B cell (primary cell): Measurements from ENCODE around the gene DNAH6. TPM values are rescaled to one million over a fixed set of nuclear protein-coding genes. Genes with fewer than 3 reads are reported as not detected.

Source experiments
- ATAC-seq: fragments of 200-7000 bp; cut with Tn5 transposase; one replicate; pipeline ENCODE4 v1.10.0; 2021; ENCODE audit warnings: low read depth, mild to moderate bottlenecking, moderate number of reproducible peaks, moderate library complexity
- CTCF ChIA-PET: fragments of 350-600 bp; sonication (Branson Sonifier 250); formaldehyde crosslinking; loops from one replicate; lab custom pipeline; 2021; ENCODE audit warnings: antibody characterized with exemption, inconsistent platforms; lab: Charles Lee
- POLR2A ChIA-PET: fragments of 350-600 bp; sonication (Branson Sonifier 250); formaldehyde crosslinking; loops from one replicate; lab custom pipeline; 2021; ENCODE audit warnings: antibody characterized with exemption; lab: Charles Lee
- DNase-seq: peaks from one replicate; pipeline ENCODE4 v3.0.0; 2013
- H2AFZ ChIP-seq: 2 replicates; pipeline ENCODE4 v1.6.1; 2012; ENCODE audit warnings: mild to moderate bottlenecking, low read depth, low read length; ENCODE audit not compliant: insufficient read depth, poor library complexity, severe bottlenecking
- H3K27ac ChIP-seq, 2 donors: 1 replicate in 1 of 2; 2 replicates in 1 of 2; pipeline ENCODE4 v1.5.1; 2012 to 2013; ENCODE audit warnings: low read length in 2 of 2, mild to moderate bottlenecking in 2 of 2, moderate library complexity in 1 of 2
- H3K27me3 ChIP-seq, 4 experiments: fragments of 200-600 bp in 1 of 4; sonication (generic) in 1 of 4; replicated peaks in 1 of 4; 1 replicate in 2 of 4; 2 replicates in 2 of 4; pipeline versions ENCODE4 v1.6.1 to v1.7.0; 2013 to 2016; ENCODE audit warnings: low read length in 3 of 4, mild to moderate bottlenecking in 2 of 4, mixed read lengths in 1 of 4, moderate library complexity in 1 of 4; ENCODE audit not compliant: insufficient read depth in 4 of 4, control insufficient read depth in 3 of 4; ENCODE audit errors: control extremely low read depth in 1 of 4
- H3K36me3 ChIP-seq, 2 experiments: replicated peaks in 1 of 2; 1 replicate in 1 of 2; 2 replicates in 1 of 2; pipeline versions ENCODE4 v1.6.1 to v1.7.1; 2013; ENCODE audit warnings: low read length in 1 of 2; ENCODE audit not compliant: insufficient read depth in 2 of 2, control insufficient read depth in 1 of 2; ENCODE audit errors: control extremely low read depth in 1 of 2, extremely low read depth in 1 of 2
- H3K4me1 ChIP-seq, 2 donors: fragments of 200-600 bp in 1 of 2; sonication (generic) in 1 of 2; 1 replicate in 1 of 2; 2 replicates in 1 of 2; pipeline versions ENCODE4 v1.5.1 to v1.6.1; 2013 to 2017; ENCODE audit warnings: low read length in 2 of 2; ENCODE audit not compliant: control insufficient read depth in 2 of 2, insufficient read depth in 2 of 2
- H3K4me2 ChIP-seq: replicated peaks from 2 replicates; pipeline ENCODE3; 2012; ENCODE audit warnings: mild to moderate bottlenecking, low read depth, low read length; ENCODE audit not compliant: poor library complexity, severe bottlenecking
- H3K4me3 ChIP-seq, 5 experiments: fragments of 200-600 bp in 1 of 5; sonication (generic) in 1 of 5; 1 replicate in 3 of 5; 2 replicates in 2 of 5; pipeline versions ENCODE4 v1.5.1 to v1.7.0; 2011 to 2016; ENCODE audit warnings: low read length in 4 of 5, mild to moderate bottlenecking in 4 of 5, low read depth in 2 of 5, control low read depth in 1 of 5, moderate library complexity in 1 of 5; ENCODE audit not compliant: insufficient read depth in 1 of 5; ENCODE audit errors: control extremely low read depth in 1 of 5, extremely low read depth in 1 of 5
- H3K79me2 ChIP-seq: fragments of 200-600 bp; sonication (generic); one replicate; pipeline ENCODE4 v1.6.0; 2016; ENCODE audit warnings: low read length; ENCODE audit not compliant: control insufficient read depth, insufficient read depth
- H3K9ac ChIP-seq: fragments of 200-600 bp; sonication (generic); 2 replicates; pipeline ENCODE4 v1.6.1; 2017; ENCODE audit warnings: mild to moderate bottlenecking, low read length, moderate library complexity
- H3K9me3 ChIP-seq, 3 donors: one replicate each; pipeline versions ENCODE4 v1.6.1 to v1.7.1; 2013; ENCODE audit warnings: low read length in 2 of 3; ENCODE audit not compliant: control insufficient read depth in 2 of 3, insufficient read depth in 1 of 3; ENCODE audit errors: control extremely low read depth in 1 of 3
- H4K20me1 ChIP-seq: 2 replicates; pipeline ENCODE4 v1.6.0; 2012; ENCODE audit warnings: mild to moderate bottlenecking, low read length; ENCODE audit not compliant: insufficient read depth, control insufficient read depth, poor library complexity, severe bottlenecking
- H3K27ac Mint-ChIP-seq: one replicate; pipeline ENCODE4 v1.8.0; 2021; ENCODE audit warnings: mixed read lengths
- H3K27me3 Mint-ChIP-seq: one replicate; pipeline ENCODE4 v1.8.0; 2021; ENCODE audit warnings: mixed read lengths
- H3K4me1 Mint-ChIP-seq: one replicate; pipeline ENCODE4 v1.8.0; 2021; ENCODE audit warnings: mixed read lengths
- H3K4me3 Mint-ChIP-seq: one replicate; pipeline ENCODE4 v1.8.0; 2021; ENCODE audit warnings: mixed read lengths
- H3K9me3 Mint-ChIP-seq: one replicate; pipeline ENCODE4 v1.8.0; 2022; ENCODE audit warnings: mixed read lengths; ENCODE audit not compliant: insufficient read depth
- EZH2 ChIP-seq: IDR thresholded peaks from 2 replicates; pipeline ENCODE4 v1.6.1; 2012; ENCODE audit warnings: borderline replicate concordance, low read depth, mild to moderate bottlenecking, moderate library complexity, low read length; ENCODE audit not compliant: insufficient read depth, poor library complexity, severe bottlenecking
- WGBS: methylation state at CpG from one replicate; pipeline ENCODE4 v1.1.5; 2013; ENCODE audit warnings: missing lambda C conversion rate; ENCODE audit not compliant: insufficient coverage; 5-methylcytosine and 5-hydroxymethylcytosine counted together
- intact Hi-C: fragments of 100-400 bp; cut with micrococcal nuclease; formaldehyde crosslinking; loops from one replicate; pipeline ENCODE4 v1.10.0; 2022
- polyA plus RNA-seq: library from polyadenylated mRNA; depleted of rRNA; stranded (reverse); fragments of >200 nt; gene quantifications from 2 replicates; pipeline ENCODE4 v1.2.3, GENCODE V29; 2012
- total RNA-seq, 2 donors: library from RNA; stranded (reverse); fragments of 120-200 nt in 1 of 2; gene quantifications; 1 replicate in 1 of 2; 2 replicates in 1 of 2; pipeline versions ENCODE4 v1.2.3 to v1.2.4, GENCODE V29; 2013 to 2022
- TF ChIP-seq, protein P1 (sequence below): fragments of 200-600 bp; IDR thresholded peaks from one replicate; pipeline ENCODE4 v1.8.0; 2022; ENCODE audit warnings: antibody characterized with exemption, mild to moderate bottlenecking

DNAH6 gene
- total and polyA plus RNA-seq, 2 donors (not counting 1 experiment from before 2014, with no cell fraction given): 0.01 to 1.9 TPM

- no peak overlapping the region for H3K9ac ChIP-seq
- Mint-ChIP-seq H3K9me3 (no peaks in the 10 kb centered on the region), H3K4me1 (no peaks in the 10 kb centered on the region), H3K27ac (no peak overlapping the region), H3K4me3 (no peak overlapping the region), H3K27me3 (no peaks in the 10 kb centered on the region)
- no peak overlapping the region for H3K27ac ChIP-seq
- ATAC-seq: no peak
- H3K9me3 ChIP-seq: no peaks in the 10 kb centered on the region
- H2AFZ ChIP-seq: no peak overlapping the region
- no peaks in the 10 kb centered on the region for H3K4me1 ChIP-seq
- POLR2A ChIA-PET: no interaction called here
- no peak overlapping the region for H3K4me2 ChIP-seq
- H3K36me3 ChIP-seq: no peaks in the 10 kb centered on the region
- H3K27me3 ChIP-seq: no peaks in the 10 kb centered on the region
- H4K20me1 ChIP-seq: no peaks in the 10 kb centered on the region
- H3K4me3 ChIP-seq: no peak overlapping the region
- no peaks in the 10 kb centered on the region for H3K79me2 ChIP-seq
- CTCF ChIA-PET: no interaction called here
- intact Hi-C loops: no loop called here
- no CpG with 5 or more reads among the region's 2 CpGs for WGBS
- DNase-seq: no peak
- TF ChIP-seq, protein P1, sequence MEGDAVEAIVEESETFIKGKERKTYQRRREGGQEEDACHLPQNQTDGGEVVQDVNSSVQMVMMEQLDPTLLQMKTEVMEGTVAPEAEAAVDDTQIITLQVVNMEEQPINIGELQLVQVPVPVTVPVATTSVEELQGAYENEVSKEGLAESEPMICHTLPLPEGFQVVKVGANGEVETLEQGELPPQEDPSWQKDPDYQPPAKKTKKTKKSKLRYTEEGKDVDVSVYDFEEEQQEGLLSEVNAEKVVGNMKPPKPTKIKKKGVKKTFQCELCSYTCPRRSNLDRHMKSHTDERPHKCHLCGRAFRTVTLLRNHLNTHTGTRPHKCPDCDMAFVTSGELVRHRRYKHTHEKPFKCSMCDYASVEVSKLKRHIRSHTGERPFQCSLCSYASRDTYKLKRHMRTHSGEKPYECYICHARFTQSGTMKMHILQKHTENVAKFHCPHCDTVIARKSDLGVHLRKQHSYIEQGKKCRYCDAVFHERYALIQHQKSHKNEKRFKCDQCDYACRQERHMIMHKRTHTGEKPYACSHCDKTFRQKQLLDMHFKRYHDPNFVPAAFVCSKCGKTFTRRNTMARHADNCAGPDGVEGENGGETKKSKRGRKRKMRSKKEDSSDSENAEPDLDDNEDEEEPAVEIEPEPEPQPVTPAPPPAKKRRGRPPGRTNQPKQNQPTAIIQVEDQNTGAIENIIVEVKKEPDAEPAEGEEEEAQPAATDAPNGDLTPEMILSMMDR: no peak
- TF ChIP-seq EZH2: no peak
Measured at GRCh38 chr2:84678214-84678613, 161.9 kb downstream of the DNAH6 start.

GRCh38 chr2:84686783-84687476 is 170.6 kb downstream of the DNAH6 start:
- H3K79me2 ChIP-seq: no peaks in the 10 kb centered on the region
- POLR2A ChIA-PET: no interaction called here
- H3K4me1 ChIP-seq: no peaks in the 10 kb centered on the region
- Mint-ChIP-seq H3K9me3 (no peaks in the 10 kb centered on the region), H3K4me1 (no peaks in the 10 kb centered on the region), H3K27me3 (peaks cover 3% of the 10 kb centered on the region), H3K27ac (no peak overlapping the region), H3K4me3 (no peak overlapping the region)
- intact Hi-C loops: no loop called here
- H2AFZ ChIP-seq: no peak overlapping the region
- H4K20me1 ChIP-seq: no peaks in the 10 kb centered on the region
- TF ChIP-seq, protein P1: no peak
- no peak for TF ChIP-seq EZH2
- no peak overlapping the region for H3K4me3 ChIP-seq
- no peak for ATAC-seq
- H3K9ac ChIP-seq: no peak overlapping the region
- WGBS: 25% methylated on average over 1 of the region's 5 CpGs
- CTCF ChIA-PET: no interaction called here
- H3K27me3 ChIP-seq: peaks cover 0 to 2% (median 0%) of the 10 kb centered on the region in 4 experiments
- H3K9me3 ChIP-seq: no peaks in the 10 kb centered on the region
- no peak for DNase-seq
- no peak overlapping the region for H3K27ac ChIP-seq
- H3K36me3 ChIP-seq: no peaks in the 10 kb centered on the region
- no peak overlapping the region for H3K4me2 ChIP-seq
